ENCODE data around the gene CD81. TPM values are rescaled to one million over a fixed set of nuclear protein-coding genes. Genes with fewer than 3 reads are reported as not detected.

The CD81 gene
- total RNA-seq, 2 experiments from 2014 or later = 192 TPM

GRCh38 chr11:2400069-2400761 lies 23.1 kb downstream of the CD81 start, which contains the start of gene TSSC4:
TSSC4 (plus strand) TSS chr11:2400750; CDS start chr11:2402634, 1,884 bp downstream.
- peak; percentile 99 for DNase-seq
- H3K9me3 Mint-ChIP-seq = no peaks in the 10 kb centered on the region
- no peaks in the 10 kb centered on the region for H3K27me3 Mint-ChIP-seq
- H3K27ac Mint-ChIP-seq = peak within 1 kb of the TSS; percentile 87
- H3K4me1 Mint-ChIP-seq = peaks cover 19% of the 10 kb centered on the region
- peak within 1 kb of the TSS; percentile 87 for H3K4me3 Mint-ChIP-seq
- POLR2A ChIA-PET = interaction anchor here (0.6 to 3.2 kb wide), 8 partner anchors 10 to 548 kb away, joined by 3 to 39 read pairs (median 5); partner anchors contain the start of genes C11orf21, CD81, LSP1 and TSPAN32
- CTCF ChIA-PET = interaction anchor here (0.6 to 6.5 kb wide), 17 partner anchors 9 to 936 kb away, joined by 3 to 42 read pairs (median 5); partner anchors contain the start of gene CD81
- peaks cover 27% of the 10 kb centered on the region for H3K36me3 Mint-ChIP-seq (ENCODE audit: low read depth)

GRCh38 chr11:2400762-2401435 lies 23.8 kb downstream of the CD81 start:
- no peaks in the 10 kb centered on the region for H3K9me3 Mint-ChIP-seq
- H3K36me3 Mint-ChIP-seq (ENCODE audit: low read depth) = peaks cover 27% of the 10 kb centered on the region
- no peak for DNase-seq
- H3K27ac Mint-ChIP-seq = peak overlapping the region; percentile 85
- H3K27me3 Mint-ChIP-seq = no peaks in the 10 kb centered on the region
- peak overlapping the region; percentile 87 for H3K4me3 Mint-ChIP-seq
- peaks cover 19% of the 10 kb centered on the region for H3K4me1 Mint-ChIP-seq
- ChIA-PET CTCF (interaction anchor here (0.6 to 6.5 kb wide), 16 partner anchors 8 to 937 kb away, joined by 3 to 42 read pairs (median 6); partner anchors contain the start of gene CD81), POLR2A (interaction anchor here (0.6 to 3.2 kb wide), 7 partner anchors 11 to 492 kb away, joined by 3 to 39 read pairs (median 5); partner anchors contain the start of genes C11orf21, CD81 and TSPAN32)

DNA sequence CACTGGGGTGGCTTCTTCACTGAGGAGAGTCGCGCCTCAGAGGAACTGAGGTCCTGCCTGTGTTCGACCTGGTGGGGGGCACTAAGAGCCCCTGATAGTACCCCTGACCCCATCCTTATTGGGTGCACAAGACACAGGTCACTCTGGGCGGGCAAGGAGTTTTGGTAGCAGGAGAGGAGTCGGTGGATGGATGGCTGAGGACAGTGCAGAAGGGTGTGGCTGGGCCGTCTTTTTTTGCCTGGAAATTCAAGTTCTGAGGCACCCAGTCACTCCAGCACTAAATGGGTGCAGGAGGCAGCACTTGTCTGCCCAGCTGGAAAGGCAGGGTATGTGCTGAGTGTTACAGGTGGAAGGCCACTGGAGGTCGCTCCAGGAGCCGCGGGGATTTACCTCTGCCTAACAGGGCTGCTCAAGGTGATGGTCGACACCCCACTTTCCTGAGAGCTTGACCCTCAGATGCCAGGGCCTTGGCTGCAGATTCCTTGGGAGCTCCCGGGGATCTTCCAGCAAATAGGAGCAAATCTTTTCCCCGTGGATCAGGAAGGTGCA lies 24.4 kb downstream of the CD81 start:
- DNase-seq = no peak
- Mint-ChIP-seq H3K27me3 (no peaks in the 10 kb centered on the region), H3K9me3 (no peaks in the 10 kb centered on the region), H3K4me1 (peaks cover 19% of the 10 kb centered on the region), H3K4me3 (peak overlapping the region; percentile 87), H3K36me3 (ENCODE audit: low read depth) (peaks cover 25% of the 10 kb centered on the region), H3K27ac (peak overlapping the region; percentile 85)
- POLR2A ChIA-PET = interaction anchor here (0.8 to 3.2 kb wide), 7 partner anchors 11 to 130 kb away, joined by 3 to 39 read pairs (median 6); partner anchors contain the start of genes C11orf21, CD81 and TSPAN32
- CTCF ChIA-PET = interaction anchor here (2.0 to 6.5 kb wide), 4 partner anchors 12 to 96 kb away, joined by 8 to 42 read pairs (median 22); partner anchors contain the start of gene CD81

DNA sequence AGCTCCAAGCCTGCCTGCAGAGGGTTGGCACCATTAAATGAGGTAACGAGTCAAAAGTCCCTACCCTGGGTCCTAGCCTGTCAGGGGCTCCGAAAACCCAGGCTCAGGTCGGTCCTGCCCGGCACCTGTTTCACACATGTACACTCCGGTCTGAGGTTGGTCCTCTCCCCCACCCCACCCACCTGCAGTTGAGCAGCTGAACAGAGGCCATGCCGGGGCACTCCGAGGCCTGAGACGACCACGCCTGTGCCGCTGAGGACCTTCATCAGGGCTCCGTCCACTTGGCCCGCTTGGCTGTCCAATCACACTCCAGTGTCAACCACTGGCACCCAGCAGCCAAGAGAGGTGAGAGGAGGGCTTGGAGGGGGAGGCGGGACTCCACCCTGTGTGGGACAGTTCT lies 25.0 kb downstream of the CD81 start:
- peaks cover 21% of the 10 kb centered on the region for H3K36me3 Mint-ChIP-seq (ENCODE audit: low read depth)
- ChIA-PET CTCF (interaction anchor here (2.0 to 6.5 kb wide), 3 partner anchors 11 to 96 kb away, joined by 8 to 42 read pairs (median 34); no protein-coding TSS in a partner anchor), POLR2A (interaction anchor here (0.9 to 3.2 kb wide), 5 partner anchors 11 to 98 kb away, joined by 3 to 39 read pairs (median 6); partner anchors contain the start of genes C11orf21, CD81 and TSPAN32)
- peaks cover 19% of the 10 kb centered on the region for H3K4me1 Mint-ChIP-seq
- H3K27ac Mint-ChIP-seq = no peak overlapping the region
- DNase-seq = no peak
- H3K9me3 Mint-ChIP-seq = no peaks in the 10 kb centered on the region
- H3K27me3 Mint-ChIP-seq = no peaks in the 10 kb centered on the region
- peak overlapping the region; percentile 87 for H3K4me3 Mint-ChIP-seq

- Mint-ChIP-seq H3K4me3 (peak overlapping the region; percentile 87), H3K27me3 (no peaks in the 10 kb centered on the region), H3K27ac (no peak overlapping the region), H3K9me3 (no peaks in the 10 kb centered on the region), H3K36me3 (ENCODE audit: low read depth) (peaks cover 16% of the 10 kb centered on the region), H3K4me1 (peaks cover 19% of the 10 kb centered on the region)
- no peak for DNase-seq
- ChIA-PET CTCF (interaction anchor here (1.5 to 6.5 kb wide), 2 partner anchors 18 to 97 kb away, joined by 3 to 42 read pairs; no protein-coding TSS in a partner anchor), POLR2A (interaction anchor here (1.2 kb wide), 1 partner anchor 17 kb away, joined by 3 read pairs; no protein-coding TSS in a partner anchor)
Observed at GRCh38 chr11:2402890-2403645, 26.0 kb downstream of the CD81 start.

- ChIA-PET CTCF (no interaction called here), POLR2A (interaction anchor here (1.0 kb wide), 1 partner anchor 16 kb away, joined by 3 read pairs; no protein-coding TSS in a partner anchor)
- peaks cover 16% of the 10 kb centered on the region for H3K36me3 Mint-ChIP-seq (ENCODE audit: low read depth)
- H3K9me3 Mint-ChIP-seq = no peaks in the 10 kb centered on the region
- H3K4me1 Mint-ChIP-seq = peaks cover 15% of the 10 kb centered on the region
- no peak for DNase-seq
- H3K27ac Mint-ChIP-seq = no peak overlapping the region
- no peaks in the 10 kb centered on the region for H3K27me3 Mint-ChIP-seq
- no peak overlapping the region for H3K4me3 Mint-ChIP-seq
Observed at GRCh38 chr11:2404735-2405196, 27.7 kb downstream of the CD81 start.

DNA sequence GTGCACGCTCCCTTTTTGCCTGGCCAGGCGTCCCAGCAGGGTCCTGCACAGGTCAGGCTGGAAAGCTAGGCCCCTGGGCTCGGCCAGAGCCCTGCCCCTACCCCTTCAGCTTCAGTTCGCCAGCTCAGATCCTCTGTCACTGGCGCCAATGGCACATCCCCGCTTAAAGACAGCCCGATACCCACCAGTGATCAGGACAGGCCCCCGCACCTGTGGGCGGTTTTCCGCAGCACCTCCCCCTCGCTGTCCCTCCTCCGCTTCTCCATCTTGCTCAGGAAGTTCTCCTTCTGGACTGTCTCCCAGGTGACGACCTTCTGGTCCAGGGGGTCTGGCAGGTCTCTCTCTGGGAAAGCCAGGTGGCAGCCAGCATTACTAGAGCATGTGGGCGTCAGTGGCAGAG lies 29.3 kb downstream of the CD81 start:
- H3K4me1 Mint-ChIP-seq = peaks cover 13% of the 10 kb centered on the region

DNA sequence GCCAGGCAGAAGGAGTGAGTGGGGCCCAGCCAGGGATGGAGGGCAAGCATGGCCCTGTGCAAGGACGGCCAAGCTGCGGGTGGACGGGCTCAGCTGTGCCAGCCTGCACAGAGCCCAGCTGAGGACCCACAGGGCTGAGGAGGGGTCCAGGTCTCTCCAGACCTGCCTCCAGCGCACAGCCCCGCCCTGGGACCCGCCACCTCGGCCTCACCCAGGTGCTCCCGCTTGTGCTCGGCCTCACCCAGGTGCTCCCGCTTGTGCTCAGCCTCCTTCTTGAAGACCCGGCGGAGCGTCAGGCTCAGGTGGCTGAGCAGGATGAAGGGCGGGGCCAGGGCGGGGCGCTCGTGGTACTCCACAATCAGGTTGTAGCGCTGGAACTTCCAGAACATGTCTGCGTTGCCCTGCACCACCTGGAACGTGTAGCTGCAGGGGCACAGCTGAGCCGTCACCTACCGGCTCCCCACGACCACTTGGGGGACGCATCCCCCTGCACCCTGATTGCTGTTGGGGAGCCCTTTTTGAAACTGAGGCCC lies 29.8 kb downstream of the CD81 start:
- peaks cover 8% of the 10 kb centered on the region for H3K4me1 Mint-ChIP-seq
- no peak overlapping the region for H3K27ac Mint-ChIP-seq
- H3K4me3 Mint-ChIP-seq = no peak overlapping the region
- H3K27me3 Mint-ChIP-seq = no peaks in the 10 kb centered on the region
- peaks cover 11% of the 10 kb centered on the region for H3K36me3 Mint-ChIP-seq (ENCODE audit: low read depth)
- H3K9me3 Mint-ChIP-seq = no peaks in the 10 kb centered on the region
- DNase-seq = no peak
- POLR2A ChIA-PET = no interaction called here
- CTCF ChIA-PET = no interaction called here

More for the DNA sequence above, 29.3 kb downstream of the CD81 start:
- Mint-ChIP-seq H3K27ac (no peak overlapping the region), H3K36me3 (ENCODE audit: low read depth) (peaks cover 11% of the 10 kb centered on the region), H3K27me3 (no peaks in the 10 kb centered on the region), H3K4me3 (no peak overlapping the region), H3K9me3 (no peaks in the 10 kb centered on the region)
- POLR2A ChIA-PET = no interaction called here
- CTCF ChIA-PET = no interaction called here
- DNase-seq = no peak

DNA sequence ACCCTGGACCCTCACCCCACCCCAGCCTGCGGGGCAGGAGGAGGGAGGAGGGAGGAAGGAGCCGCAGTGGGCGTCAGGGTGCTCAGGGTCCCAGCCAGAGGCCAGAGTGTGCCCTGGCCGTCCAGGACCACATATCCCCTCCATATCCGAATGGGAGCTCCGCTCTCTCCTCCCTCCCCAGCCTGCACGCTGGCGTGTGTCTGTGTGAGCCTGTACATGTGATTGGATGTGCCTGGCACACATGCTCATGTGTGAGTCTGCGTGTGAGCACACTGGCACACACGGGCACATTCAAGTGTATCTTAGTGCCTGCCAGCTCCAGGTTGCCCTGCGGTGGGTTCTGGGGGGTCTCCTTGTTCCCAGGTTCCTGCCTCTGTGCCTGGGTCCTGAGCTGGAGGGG lies 31.6 kb downstream of the CD81 start:
- H3K27me3 Mint-ChIP-seq = no peaks in the 10 kb centered on the region
- POLR2A ChIA-PET = interaction anchor here (0.9 to 1.6 kb wide), 2 partner anchors 11 to 21 kb away, joined by 3 read pairs; no protein-coding TSS in a partner anchor
- H3K9me3 Mint-ChIP-seq = no peaks in the 10 kb centered on the region
- H3K4me3 Mint-ChIP-seq = no peak overlapping the region
- no peak for DNase-seq
- CTCF ChIA-PET = interaction anchor here (1.0 to 1.4 kb wide), 3 partner anchors 8 to 12 kb away, joined by 3 read pairs; partner anchors contain the start of gene TSSC4
- no peaks in the 10 kb centered on the region for H3K4me1 Mint-ChIP-seq
- no peak overlapping the region for H3K27ac Mint-ChIP-seq
- peaks cover 2% of the 10 kb centered on the region for H3K36me3 Mint-ChIP-seq (ENCODE audit: low read depth)

GRCh38 chr11:2409126-2409525 lies 32.0 kb downstream of the CD81 start:
- Mint-ChIP-seq H3K27me3 (no peaks in the 10 kb centered on the region), H3K4me3 (no peak overlapping the region), H3K36me3 (ENCODE audit: low read depth) (no peaks in the 10 kb centered on the region), H3K27ac (no peak overlapping the region), H3K4me1 (no peaks in the 10 kb centered on the region), H3K9me3 (no peaks in the 10 kb centered on the region)
- no peak for DNase-seq
- ChIA-PET CTCF (interaction anchor here (1.4 kb wide), 2 partner anchors 9 to 10 kb away, joined by 3 read pairs; partner anchors contain the start of gene TSSC4), POLR2A (interaction anchor here (0.9 to 1.6 kb wide), 2 partner anchors 10 to 21 kb away, joined by 3 read pairs; no protein-coding TSS in a partner anchor)

DNA sequence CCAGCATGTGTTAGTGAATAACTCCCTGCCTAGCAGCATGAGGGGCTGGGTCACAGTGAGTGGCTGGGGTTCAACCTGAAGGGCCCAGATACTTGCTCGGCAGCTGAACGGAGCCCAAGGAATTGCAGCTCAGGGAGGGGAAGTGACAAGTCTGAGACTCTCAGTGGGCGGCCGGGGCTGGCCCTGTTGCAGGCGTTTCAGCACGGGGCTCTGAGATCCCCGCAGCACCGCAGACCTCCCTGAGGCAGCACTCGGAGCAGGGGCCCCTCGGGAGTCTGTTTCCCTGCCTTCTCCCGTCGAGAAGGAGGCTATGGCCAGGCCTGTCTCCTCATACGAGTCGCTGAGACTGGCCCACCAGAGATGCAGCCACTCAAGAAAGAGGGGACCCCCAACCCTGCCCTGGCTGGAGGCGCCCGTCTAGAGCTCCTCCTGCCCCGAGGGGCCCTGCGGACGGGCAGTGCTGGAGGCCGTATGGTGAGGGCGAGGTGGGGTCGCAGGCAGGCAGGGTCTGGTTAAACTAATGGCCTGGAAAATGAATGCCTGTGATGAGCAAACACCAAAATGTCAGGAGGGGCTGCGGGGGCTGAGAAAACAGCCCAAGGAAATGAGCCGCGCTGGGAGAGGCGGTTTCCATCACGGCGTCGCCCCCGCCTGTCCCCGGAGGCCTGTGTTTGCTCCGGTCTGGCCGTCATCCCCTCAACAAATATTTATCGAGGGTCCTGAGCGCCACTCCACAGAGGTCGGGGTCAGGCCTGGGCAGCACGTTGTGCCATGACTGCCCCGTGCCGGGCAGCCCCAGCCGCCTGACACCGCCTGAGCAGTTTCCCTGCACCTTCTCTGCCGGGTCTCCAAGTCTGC lies 32.7 kb downstream of the CD81 start:
- Mint-ChIP-seq H3K27ac (no peak overlapping the region), H3K4me1 (no peaks in the 10 kb centered on the region), H3K36me3 (ENCODE audit: low read depth) (no peaks in the 10 kb centered on the region), H3K27me3 (no peaks in the 10 kb centered on the region), H3K4me3 (no peak overlapping the region), H3K9me3 (no peaks in the 10 kb centered on the region)
- POLR2A ChIA-PET = interaction anchor here (1.6 kb wide), 1 partner anchor 22 kb away, joined by 3 read pairs; no protein-coding TSS in a partner anchor
- DNase-seq = no peak
- CTCF ChIA-PET = interaction anchor here (1.4 kb wide), 2 partner anchors 9 to 10 kb away, joined by 3 read pairs; partner anchors contain the start of gene TSSC4
